IMR-90 (cell line): ENCODE measurements around the gene RPL27A.

Source experiments
- CEBPB ChIP-seq: IDR thresholded peaks from 2 replicates; pipeline ENCODE4 v1.6.1; 2012; ENCODE audit warnings: low read depth, low read length, improper control_type of control experiment
- FOS ChIP-seq: fragments of 150-350 bp; IDR thresholded peaks from 2 replicates; pipeline ENCODE4 v1.6.1; 2016; ENCODE audit warnings: low read depth, low read length
- MAFK ChIP-seq: IDR thresholded peaks from 2 replicates; pipeline ENCODE4 v1.6.1; 2012; ENCODE audit warnings: low read depth, low read length, improper control_type of control experiment
- MXI1 ChIP-seq: IDR thresholded peaks from 2 replicates; pipeline ENCODE4 v1.6.1; 2012; ENCODE audit warnings: low read depth, mild to moderate bottlenecking, low read length, moderate library complexity, borderline replicate concordance
- POLR2A ChIP-seq: IDR thresholded peaks from 2 replicates; pipeline ENCODE4 v1.6.1; 2012; ENCODE audit warnings: mild to moderate bottlenecking, low read depth, low read length
- RAD21 ChIP-seq: IDR thresholded peaks from 2 replicates; pipeline ENCODE4 v1.6.1; 2012; ENCODE audit warnings: low read length, improper control_type of control experiment
- RCOR1 ChIP-seq: IDR thresholded peaks from 2 replicates; pipeline ENCODE4 v1.6.1; 2012; ENCODE audit warnings: mild to moderate bottlenecking, low read length, improper control_type of control experiment; ENCODE audit not compliant: insufficient replicate concordance
- RFX5 ChIP-seq: IDR thresholded peaks from 2 replicates; pipeline ENCODE4 v1.8.0; 2012; ENCODE audit warnings: low read depth, mild to moderate bottlenecking, low read length, moderate library complexity
- TF ChIP-seq, protein P1 (sequence below): conservative IDR thresholded peaks from 2 replicates; pipeline ENCODE4 v1.5.1; 2012; ENCODE audit warnings: mild to moderate bottlenecking, low read depth, low read length, improper control_type of control experiment
- TF ChIP-seq, protein P2 (sequence below): fragments of 150-350 bp; IDR thresholded peaks from 2 replicates; pipeline ENCODE4 v1.6.1; 2017; ENCODE audit warnings: mild to moderate bottlenecking, antibody characterized with exemption, low read length, low read depth

DNA sequence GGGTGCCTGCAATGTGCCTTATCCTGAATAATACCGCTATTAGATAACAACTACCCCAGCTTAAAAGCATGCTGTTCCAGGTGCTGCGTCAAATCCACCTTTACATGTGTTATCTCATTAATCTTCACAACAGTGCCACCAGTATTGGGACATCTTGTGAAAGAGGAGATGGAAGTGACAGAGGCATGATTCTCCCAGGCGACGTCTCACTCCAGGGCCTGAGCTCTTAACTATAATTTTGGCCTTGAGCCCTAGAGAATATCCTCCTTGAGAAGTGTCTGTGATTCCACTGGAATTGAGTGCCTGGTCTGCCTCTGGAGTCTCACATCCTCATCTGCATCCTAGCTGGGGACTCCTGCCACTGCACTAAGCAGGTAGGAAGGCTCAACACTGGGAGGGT lies 43.8 kb downstream of the RPL27A start:
- TF ChIP-seq, protein P1, sequence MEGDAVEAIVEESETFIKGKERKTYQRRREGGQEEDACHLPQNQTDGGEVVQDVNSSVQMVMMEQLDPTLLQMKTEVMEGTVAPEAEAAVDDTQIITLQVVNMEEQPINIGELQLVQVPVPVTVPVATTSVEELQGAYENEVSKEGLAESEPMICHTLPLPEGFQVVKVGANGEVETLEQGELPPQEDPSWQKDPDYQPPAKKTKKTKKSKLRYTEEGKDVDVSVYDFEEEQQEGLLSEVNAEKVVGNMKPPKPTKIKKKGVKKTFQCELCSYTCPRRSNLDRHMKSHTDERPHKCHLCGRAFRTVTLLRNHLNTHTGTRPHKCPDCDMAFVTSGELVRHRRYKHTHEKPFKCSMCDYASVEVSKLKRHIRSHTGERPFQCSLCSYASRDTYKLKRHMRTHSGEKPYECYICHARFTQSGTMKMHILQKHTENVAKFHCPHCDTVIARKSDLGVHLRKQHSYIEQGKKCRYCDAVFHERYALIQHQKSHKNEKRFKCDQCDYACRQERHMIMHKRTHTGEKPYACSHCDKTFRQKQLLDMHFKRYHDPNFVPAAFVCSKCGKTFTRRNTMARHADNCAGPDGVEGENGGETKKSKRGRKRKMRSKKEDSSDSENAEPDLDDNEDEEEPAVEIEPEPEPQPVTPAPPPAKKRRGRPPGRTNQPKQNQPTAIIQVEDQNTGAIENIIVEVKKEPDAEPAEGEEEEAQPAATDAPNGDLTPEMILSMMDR = no peak
- TF ChIP-seq POLR2A (no peak), MXI1 (no peak), RCOR1 (no peak), RAD21 (no peak), RFX5 (no peak), CEBPB (no peak), MAFK (no peak), FOS (no peak)
- TF ChIP-seq, protein P2, sequence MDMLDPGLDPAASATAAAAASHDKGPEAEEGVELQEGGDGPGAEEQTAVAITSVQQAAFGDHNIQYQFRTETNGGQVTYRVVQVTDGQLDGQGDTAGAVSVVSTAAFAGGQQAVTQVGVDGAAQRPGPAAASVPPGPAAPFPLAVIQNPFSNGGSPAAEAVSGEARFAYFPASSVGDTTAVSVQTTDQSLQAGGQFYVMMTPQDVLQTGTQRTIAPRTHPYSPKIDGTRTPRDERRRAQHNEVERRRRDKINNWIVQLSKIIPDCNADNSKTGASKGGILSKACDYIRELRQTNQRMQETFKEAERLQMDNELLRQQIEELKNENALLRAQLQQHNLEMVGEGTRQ = no peak
